Chondrocyte (in vitro differentiated cells): Measurements from ENCODE around the gene SPTB. TPM values are rescaled to one million over a fixed set of nuclear protein-coding genes. Genes with fewer than 3 reads are reported as not detected.

Experiments used
- DNase-seq: peaks from one replicate; pipeline ENCODE4 v3.0.0; 2021; ENCODE audit warnings: mixed read lengths, low spot score
- H3K27ac Mint-ChIP-seq: one replicate; pipeline ENCODE4 v1.8.0; 2021; ENCODE audit warnings: mild to moderate bottlenecking, moderate library complexity, mixed read lengths; ENCODE audit not compliant: unreplicated experiment
- H3K27me3 Mint-ChIP-seq: 2 replicates; pipeline ENCODE4 v1.8.0; 2021; ENCODE audit warnings: low read depth, mixed read lengths
- H3K36me3 Mint-ChIP-seq: 2 replicates; pipeline ENCODE4 v1.8.0; 2021; ENCODE audit warnings: low read depth, mixed read lengths
- H3K4me1 Mint-ChIP-seq: 2 replicates; pipeline ENCODE4 v1.8.0; 2021; ENCODE audit warnings: low read depth, mild to moderate bottlenecking, mixed read lengths
- H3K4me3 Mint-ChIP-seq: one replicate; pipeline ENCODE4 v1.8.0; 2021; ENCODE audit warnings: mild to moderate bottlenecking, moderate library complexity, mixed read lengths; ENCODE audit not compliant: unreplicated experiment
- H3K9me3 Mint-ChIP-seq: 2 replicates; pipeline ENCODE4 v1.8.0; 2021; ENCODE audit warnings: low read depth, mixed read lengths
- CTCF ChIP-seq: fragments of 200-600 bp; sonication (generic); IDR thresholded peaks from 2 replicates; pipeline ENCODE4 v1.5.0; 2021; ENCODE audit warnings: antibody characterized with exemption, mild to moderate bottlenecking, moderate library complexity
- total RNA-seq: library from RNA; stranded (reverse); gene quantifications from 3 replicates; pipeline ENCODE4 v1.2.1, GENCODE V29; 2021

SPTB gene
- total RNA-seq, 1 donor from 2014 or later: 7.2 TPM

DNA sequence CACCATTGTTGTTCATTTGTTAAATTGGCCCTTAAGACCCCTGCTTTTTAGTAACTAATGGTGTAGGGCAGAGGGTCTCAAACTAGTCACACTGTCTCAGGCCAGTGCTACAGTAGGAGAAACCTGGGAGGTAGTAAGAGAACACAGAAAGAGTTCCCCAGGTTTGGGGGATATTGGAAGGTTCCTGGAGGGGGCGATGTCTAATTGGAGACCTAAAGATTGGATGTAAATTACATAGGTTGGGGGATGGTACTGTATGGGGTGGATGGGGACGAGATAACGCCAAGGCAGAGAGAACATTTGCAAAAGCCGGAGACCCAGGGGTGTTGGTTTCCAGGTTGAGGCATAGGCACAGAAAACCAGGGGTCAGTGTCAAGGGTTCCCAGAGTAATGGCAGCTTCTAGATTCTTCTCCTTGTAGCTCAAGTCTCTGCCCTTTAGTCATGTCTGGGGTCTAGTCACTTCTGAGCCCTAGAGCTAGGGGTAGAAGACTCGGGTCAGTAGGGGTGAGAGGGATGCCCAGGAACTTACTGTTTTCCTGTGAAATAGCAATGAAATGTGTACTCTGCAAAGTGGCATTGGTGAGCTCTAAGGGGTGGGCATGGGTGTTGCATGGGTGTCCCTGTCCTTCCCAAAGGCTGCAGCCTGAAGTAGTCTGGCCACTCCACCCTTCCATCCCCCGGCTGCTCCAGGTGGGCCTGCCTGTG lies 153.7 kb downstream of the SPTB start:
- Mint-ChIP-seq H3K36me3 (peaks cover 24% of the 10 kb centered on the region), H3K27ac (peak overlapping the region; percentile 32)

DNA sequence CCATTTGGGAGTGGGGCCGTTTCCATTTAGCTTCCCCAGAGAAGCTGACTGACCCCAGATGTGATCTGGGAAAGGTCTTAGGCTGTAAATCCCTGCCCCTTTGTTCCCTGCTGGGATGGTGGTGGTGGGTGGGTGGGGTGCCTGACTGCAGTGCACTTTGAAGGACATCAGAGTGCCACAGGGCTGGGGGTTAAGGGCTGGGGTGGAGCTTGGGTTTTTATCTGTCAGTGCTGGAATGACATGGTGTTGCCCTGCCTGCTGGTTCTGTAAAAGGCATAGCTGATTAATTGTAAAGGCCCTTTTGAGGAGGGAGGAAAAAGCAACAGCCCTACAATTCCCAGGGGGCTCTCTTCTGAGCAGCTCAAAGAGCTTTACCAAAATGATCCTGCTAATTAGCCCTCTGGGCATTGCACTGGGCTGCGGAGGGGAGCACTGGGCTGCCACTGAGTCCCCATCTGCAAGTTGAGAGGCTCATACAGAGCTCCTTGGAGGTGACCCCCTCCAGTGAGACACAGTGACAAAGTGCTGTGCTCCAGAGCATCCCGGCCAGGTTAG lies 154.4 kb downstream of the SPTB start:
- DNase-seq: peak; percentile 44
- peaks cover 67% of the 10 kb centered on the region for H3K4me1 Mint-ChIP-seq
- H3K27ac Mint-ChIP-seq: no peak overlapping the region
- no peak for TF ChIP-seq CTCF
- no peaks in the 10 kb centered on the region for H3K27me3 Mint-ChIP-seq
- H3K9me3 Mint-ChIP-seq: no peaks in the 10 kb centered on the region
- no peak overlapping the region for H3K4me3 Mint-ChIP-seq
- peaks cover 21% of the 10 kb centered on the region for H3K36me3 Mint-ChIP-seq

More for the DNA sequence above, 153.7 kb downstream of the SPTB start:
- TF ChIP-seq CTCF: no peak
- H3K4me3 Mint-ChIP-seq: no peak overlapping the region
- H3K4me1 Mint-ChIP-seq: peaks cover 60% of the 10 kb centered on the region
- no peak for DNase-seq
- no peaks in the 10 kb centered on the region for H3K27me3 Mint-ChIP-seq
- no peaks in the 10 kb centered on the region for H3K9me3 Mint-ChIP-seq

DNA sequence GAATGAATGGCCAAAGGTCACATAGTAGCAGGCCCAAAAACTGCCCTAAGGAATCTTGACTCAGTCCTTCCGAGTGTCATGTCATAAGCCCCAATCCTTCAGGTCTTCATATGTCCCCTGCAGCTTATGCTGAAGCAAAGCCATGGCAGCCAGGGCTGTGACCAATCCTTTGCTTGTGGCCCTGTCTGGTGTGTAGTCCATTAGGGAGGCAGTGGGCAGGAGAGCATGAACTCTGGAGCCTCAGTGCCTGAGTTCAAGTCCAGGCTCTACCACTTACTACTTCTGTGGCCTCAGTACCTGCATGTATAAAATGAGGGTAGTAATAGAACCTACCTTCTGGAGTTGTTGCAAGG lies 155.2 kb downstream of the SPTB start:
- TF ChIP-seq CTCF: no peak
- peaks cover 19% of the 10 kb centered on the region for H3K36me3 Mint-ChIP-seq
- H3K27me3 Mint-ChIP-seq: no peaks in the 10 kb centered on the region
- peaks cover 74% of the 10 kb centered on the region for H3K4me1 Mint-ChIP-seq
- no peak overlapping the region for H3K4me3 Mint-ChIP-seq
- no peaks in the 10 kb centered on the region for H3K9me3 Mint-ChIP-seq
- peak overlapping the region; percentile 75 for H3K27ac Mint-ChIP-seq
- peak; percentile 36 for DNase-seq

DNA sequence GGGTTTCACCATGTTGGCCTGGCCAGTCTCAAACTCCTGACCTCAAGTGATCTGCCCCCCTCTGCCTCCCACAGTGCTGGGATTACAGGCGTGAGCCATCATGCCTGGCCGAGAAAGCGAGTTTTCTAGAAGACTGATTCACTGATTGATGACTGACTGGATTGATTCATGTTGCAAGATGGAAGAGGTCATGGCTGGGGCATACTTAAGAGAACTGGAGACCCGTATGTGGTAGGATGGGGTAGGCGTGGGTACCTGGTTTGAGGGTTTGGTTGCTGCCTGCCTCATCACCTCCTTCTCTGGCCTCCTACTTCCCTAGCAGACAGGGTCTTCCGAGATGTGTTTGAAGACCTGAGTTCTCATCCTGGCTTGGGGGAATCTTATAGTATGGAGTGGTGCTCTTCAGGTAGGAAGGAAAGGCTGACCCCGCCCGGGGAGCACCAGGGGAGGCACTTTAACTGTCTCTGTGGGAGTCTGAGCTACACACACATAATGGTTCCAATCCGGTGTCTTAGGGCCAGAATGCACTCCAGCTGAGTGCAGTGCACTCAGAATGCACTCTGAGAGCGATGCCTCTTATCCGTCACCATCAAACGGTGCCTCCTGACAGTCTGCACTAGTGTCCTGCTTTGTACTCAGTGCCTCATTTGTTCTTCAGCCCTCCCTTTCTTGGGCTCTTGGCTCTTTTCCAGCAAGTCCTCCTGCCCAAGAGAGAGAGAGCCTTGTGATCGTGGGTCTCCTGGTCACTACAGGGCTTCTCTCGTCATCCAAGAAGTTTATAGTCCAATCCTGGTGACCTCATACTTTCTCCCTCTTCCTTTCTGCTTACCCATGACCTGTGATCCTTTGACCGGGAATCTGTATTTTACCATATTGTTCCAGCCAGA lies 155.8 kb downstream of the SPTB start:
- no peaks in the 10 kb centered on the region for H3K27me3 Mint-ChIP-seq
- peaks cover 77% of the 10 kb centered on the region for H3K4me1 Mint-ChIP-seq
- H3K36me3 Mint-ChIP-seq: peaks cover 14% of the 10 kb centered on the region
- no peaks in the 10 kb centered on the region for H3K9me3 Mint-ChIP-seq
- H3K27ac Mint-ChIP-seq: peak overlapping the region; percentile 75
- no peak overlapping the region for H3K4me3 Mint-ChIP-seq
- DNase-seq: peak; percentile 42
- TF ChIP-seq CTCF: no peak

- Mint-ChIP-seq H3K27ac (no peak overlapping the region), H3K4me1 (peaks cover 87% of the 10 kb centered on the region), H3K27me3 (no peaks in the 10 kb centered on the region), H3K9me3 (no peaks in the 10 kb centered on the region), H3K36me3 (peaks cover 7% of the 10 kb centered on the region), H3K4me3 (no peak overlapping the region)
- DNase-seq: peak; percentile 28
- TF ChIP-seq CTCF: no peak
These were observed 156.8 kb downstream of the SPTB start for GRCh38 chr14:64722842-64723447.
